Gastroesophageal sphincter (tissue), 4 donors: ENCODE results near the gene UBE2O. TPM values are rescaled to one million over a fixed set of nuclear protein-coding genes. Genes with fewer than 3 reads are reported as not detected.

Source experiments
- ATAC-seq: fragments of 150-250 bp; one replicate; pipeline ENCODE4 v1.9.1; 2016; ENCODE audit warnings: mild to moderate bottlenecking, moderate library complexity
- H3K27ac ChIP-seq, 4 donors: fragments of 200-600 bp; sonication (generic) in 3 of 4; 1 replicate in 3 of 4; 2 replicates in 1 of 4; pipeline ENCODE4 v1.5.1; 2016 to 2019
- H3K27me3 ChIP-seq: fragments of 200-600 bp; sonication (generic); one replicate; pipeline ENCODE4 v1.5.1; 2019
- H3K36me3 ChIP-seq, 2 donors: fragments of 200-600 bp; sonication (generic); one replicate each; pipeline ENCODE4 v1.5.1; 2019; ENCODE audit warnings: control low read depth in 1 of 2
- H3K4me1 ChIP-seq, 3 donors: fragments of 200-600 bp; sonication (generic); 1 replicate in 2 of 3; 2 replicates in 1 of 3; pipeline ENCODE4 v1.5.1; 2016 to 2019; ENCODE audit warnings: control low read depth in 2 of 3
- H3K4me3 ChIP-seq, 2 donors: fragments of 200-600 bp; sonication (generic); one replicate each; pipeline ENCODE4 v1.5.1; 2019; ENCODE audit warnings: mild to moderate bottlenecking in 1 of 2, moderate library complexity in 1 of 2
- H3K9me3 ChIP-seq, 3 donors: fragments of 200-600 bp; sonication (generic); one replicate each; pipeline ENCODE4 v1.5.1; 2017 to 2019; ENCODE audit warnings: control low read depth in 2 of 3
- CTCF ChIP-seq, 4 experiments: fragments of 200-600 bp in 2 of 4; fragments of 450-650 bp in 2 of 4; sonication (generic) in 1 of 4; IDR thresholded peaks; one replicate each; pipeline ENCODE4 v1.5.1; 2017 to 2019; ENCODE audit warnings: antibody characterized with exemption in 4 of 4, mild to moderate bottlenecking in 2 of 4, moderate library complexity in 2 of 4
- EP300 ChIP-seq: sonication (generic); formaldehyde crosslinking; IDR thresholded peaks from one replicate; pipeline ENCODE4 v1.6.1; 2017; ENCODE audit warnings: antibody characterized with exemption, mild to moderate bottlenecking
- POLR2A ChIP-seq, 2 donors: fragments of 450-650 bp; IDR thresholded peaks; one replicate each; pipeline ENCODE4 v1.6.1; 2017; ENCODE audit warnings: antibody characterized with exemption in 2 of 2, mild to moderate bottlenecking in 2 of 2, moderate library complexity in 1 of 2
- POLR2AphosphoS5 ChIP-seq: sonication (generic); formaldehyde crosslinking; IDR thresholded peaks from one replicate; pipeline ENCODE4 v1.6.1; 2017; ENCODE audit warnings: antibody characterized with exemption
- WGBS, 2 donors: methylation state at CpG; one replicate each; pipeline ENCODE4 v1.1.5; 2018; ENCODE audit warnings: low coverage in 1 of 2; 5-methylcytosine and 5-hydroxymethylcytosine counted together
- total RNA-seq, 4 donors: library from RNA; depleted of rRNA; stranded (reverse); fragments of >200 nt; gene quantifications; one replicate each; pipeline ENCODE4 v1.1.0, GENCODE V29; 2016

Gene UBE2O
- total RNA-seq, result 10 to 100 TPM; 13.0 to 19.8 (median 15.2) TPM

GRCh38 chr17:76452660-76453430 lies at the start of gene UBE2O:
TSS of gene UBE2O (minus strand) at chr17:76453152. CDS start at chr17:76453141, 11 bp downstream.
- TF ChIP-seq POLR2A (IDR thresholded peaks at IDR 0.05), result peak; percentile 30 to 45
- peak; percentile 16 for TF ChIP-seq POLR2AphosphoS5
- TF ChIP-seq CTCF (IDR thresholded peaks at IDR 0.05), result peak in 3 of 4 experiments; percentile 45 to 64 (median 63)
- TF ChIP-seq EP300, result no peak
- Histone ChIP-seq H3K27me3 (no peaks in the 10 kb centered on the region), H3K9me3 (no peaks in the 10 kb centered on the region), H3K36me3 (no peaks in the 10 kb centered on the region), H3K27ac (peak within 1 kb of the TSS; percentile 17 to 89 (median 84)), H3K4me1 (peaks cover 0 to 30% (median 7%) of the 10 kb centered on the region in 3 donors), H3K4me3 (peak within 1 kb of the TSS; percentile 79 to 98)
- 0% methylated on average over 4 of the region's 101 CpGs; no CpG with 5 or more reads in 1 of the 2 donors for WGBS, 2 donors
- peak; percentile 96 for ATAC-seq

- peak overlapping the region; percentile 38 to 70 for H3K4me3 ChIP-seq
- no peaks in the 10 kb centered on the region for H3K9me3 ChIP-seq
- 67% methylated on average over 1 of the region's 11 CpGs; no CpG with 5 or more reads in 1 of the 2 donors for WGBS, 2 donors
- TF ChIP-seq EP300 (no peak), POLR2AphosphoS5 (no peak), POLR2A (IDR thresholded peaks at IDR 0.05) (no peak), CTCF (IDR thresholded peaks at IDR 0.05) (no peak)
- H3K4me1 ChIP-seq, result peaks cover 0 to 57% (median 34%) of the 10 kb centered on the region in 3 donors
- peak overlapping the region in 3 of 4 donors; percentile 53 to 88 (median 82) for H3K27ac ChIP-seq
- peaks cover 16% of the 10 kb centered on the region for H3K27me3 ChIP-seq
- no peaks in the 10 kb centered on the region for H3K36me3 ChIP-seq
- ATAC-seq, result no peak
Observed at GRCh38 chr17:76501827-76502307, 48.9 kb upstream of the UBE2O start.

GRCh38 chr17:76501018-76501826 lies 48.3 kb upstream of the UBE2O start, which contains the start of gene RHBDF2:
TSS of gene RHBDF2 (minus strand) at chr17:76501423. CDS start at chr17:76481524, 19,899 bp downstream.
- Histone ChIP-seq H3K36me3 (no peaks in the 10 kb centered on the region), H3K4me1 (peaks cover 0 to 52% (median 31%) of the 10 kb centered on the region in 3 donors), H3K9me3 (no peaks in the 10 kb centered on the region), H3K27ac (peak within 1 kb of the TSS in 3 of 4 donors; percentile 82 to 88 (median 82)), H3K4me3 (peak within 1 kb of the TSS; percentile 38 to 70), H3K27me3 (peaks cover 11% of the 10 kb centered on the region)
- ATAC-seq, result peak; percentile 91
- TF ChIP-seq EP300 (no peak), POLR2A (IDR thresholded peaks at IDR 0.05) (peak; percentile 69 to 75), CTCF (IDR thresholded peaks at IDR 0.05) (peak in 1 of 4 experiments; percentile 18), POLR2AphosphoS5 (peak; percentile 17)
- 8 to 9% methylated on average over 4 to 8 of the region's 72 CpGs for WGBS, 2 donors

GRCh38 chr17:76500747-76501017 lies 47.7 kb upstream of the UBE2O start:
- peaks cover 11% of the 10 kb centered on the region for H3K27me3 ChIP-seq
- H3K27ac ChIP-seq, result peak overlapping the region in 3 of 4 donors; percentile 82 to 88 (median 82)
- peak overlapping the region; percentile 38 to 70 for H3K4me3 ChIP-seq
- no peak for ATAC-seq
- H3K4me1 ChIP-seq, result peaks cover 0 to 51% (median 31%) of the 10 kb centered on the region in 3 donors
- H3K36me3 ChIP-seq, result no peaks in the 10 kb centered on the region
- TF ChIP-seq CTCF (IDR thresholded peaks at IDR 0.05) (no peak), POLR2A (IDR thresholded peaks at IDR 0.05) (no peak), EP300 (no peak), POLR2AphosphoS5 (no peak)
- H3K9me3 ChIP-seq, result no peaks in the 10 kb centered on the region
- no CpG with 5 or more reads among the region's 10 CpGs for WGBS, 2 donors
